Activated CD4-positive, alpha-beta memory T cell treated with anti-CD3 and anti-CD28 coated beads, Interleukin-2, amount 10 ng/mL, durations not matched to agents 7 days and 5 days (primary cell): Measurements from ENCODE around the gene CCDC93. TPM values are rescaled to one million over a fixed set of nuclear protein-coding genes. Genes with fewer than 3 reads are reported as not detected.

Source experiments
- CTCF ChIA-PET: fragments of 350-600 bp; sonication (Branson Sonifier 250); formaldehyde crosslinking; loops from one replicate; lab custom pipeline; 2021; ENCODE audit warnings: antibody characterized with exemption, inconsistent platforms; lab: Charles Lee
- POLR2A ChIA-PET: fragments of 350-600 bp; sonication (Branson Sonifier 250); formaldehyde crosslinking; loops from one replicate; lab custom pipeline; 2021; ENCODE audit warnings: antibody characterized with exemption; lab: Charles Lee
- DNase-seq: peaks from one replicate; pipeline ENCODE4 v3.0.0-alpha.2; 2020
- H3K27ac Mint-ChIP-seq: one replicate; pipeline ENCODE4 v1.8.0; 2021; ENCODE audit warnings: mild to moderate bottlenecking, mixed read lengths
- H3K27me3 Mint-ChIP-seq: one replicate; pipeline ENCODE4 v1.8.0; 2021; ENCODE audit warnings: mixed read lengths
- H3K36me3 Mint-ChIP-seq: one replicate; pipeline ENCODE4 v1.8.0; 2021; ENCODE audit warnings: low read depth, mixed read lengths
- H3K4me1 Mint-ChIP-seq: one replicate; pipeline ENCODE4 v1.8.0; 2021; ENCODE audit warnings: mixed read lengths
- H3K4me3 Mint-ChIP-seq: one replicate; pipeline ENCODE4 v1.8.0; 2021; ENCODE audit warnings: mild to moderate bottlenecking, mixed read lengths
- H3K9me3 Mint-ChIP-seq: one replicate; pipeline ENCODE4 v1.8.0; 2021; ENCODE audit warnings: mixed read lengths
- total RNA-seq, 2 experiments: library from RNA; stranded (reverse); gene quantifications; one replicate each; pipeline ENCODE4 v1.2.3, GENCODE V29; 2021

CCDC93 gene
- total RNA-seq: 10 to 100 TPM; 35.0 to 35.6 TPM

- POLR2A ChIA-PET: interaction anchor here (0.6 to 1.8 kb wide), 8 partner anchors 9 to 199 kb away, joined by 3 to 19 read pairs (median 6); partner anchors contain the start of genes DDX18 and INSIG2
- H3K27ac Mint-ChIP-seq: peak within 1 kb of the TSS; percentile 84
- peaks cover 51% of the 10 kb centered on the region for H3K4me1 Mint-ChIP-seq
Observed at GRCh38 chr2:118013724-118014491, at the start of gene CCDC93. CCDC93 (minus strand) TSS chr2:118014070; CDS start chr2:118013995, 75 bp downstream.

GRCh38 chr2:118062669-118063068 lies 48.8 kb upstream of the CCDC93 start:
- peaks cover 10% of the 10 kb centered on the region for H3K4me1 Mint-ChIP-seq
- CTCF ChIA-PET: interaction anchor here (1.3 to 5.2 kb wide), 2 partner anchors 10 to 16 kb away, joined by 4 to 53 read pairs; no protein-coding TSS in a partner anchor
- POLR2A ChIA-PET: no interaction called here

More at GRCh38 chr2:118013724-118014491, at the start of gene CCDC93:
- CTCF ChIA-PET: interaction anchor here (1.0 to 3.1 kb wide), 7 partner anchors 10 to 199 kb away, joined by 4 to 52 read pairs (median 7); partner anchors contain the start of genes DDX18 and INSIG2
- peak within 1 kb of the TSS; percentile 93 for H3K4me3 Mint-ChIP-seq
- H3K9me3 Mint-ChIP-seq: no peaks in the 10 kb centered on the region
- peak; percentile 88 for DNase-seq
- H3K27me3 Mint-ChIP-seq: peaks cover 4% of the 10 kb centered on the region
- H3K36me3 Mint-ChIP-seq: peaks cover 14% of the 10 kb centered on the region

GRCh38 chr2:118062048-118062447 lies 48.2 kb upstream of the CCDC93 start:
- Mint-ChIP-seq H3K4me1 (peaks cover 10% of the 10 kb centered on the region), H3K36me3 (no peaks in the 10 kb centered on the region), H3K4me3 (no peak overlapping the region), H3K27ac (no peak overlapping the region), H3K9me3 (no peaks in the 10 kb centered on the region), H3K27me3 (peaks cover 25% of the 10 kb centered on the region)
- no peak for DNase-seq
- ChIA-PET CTCF (interaction anchor here (0.8 to 5.2 kb wide), 3 partner anchors 10 to 28 kb away, joined by 3 to 53 read pairs (median 4); no protein-coding TSS in a partner anchor), POLR2A (no interaction called here)

More at GRCh38 chr2:118062669-118063068, 48.8 kb upstream of the CCDC93 start:
- H3K36me3 Mint-ChIP-seq: no peaks in the 10 kb centered on the region
- peaks cover 22% of the 10 kb centered on the region for H3K27me3 Mint-ChIP-seq
- H3K4me3 Mint-ChIP-seq: no peak overlapping the region
- DNase-seq: no peak
- no peaks in the 10 kb centered on the region for H3K9me3 Mint-ChIP-seq
- H3K27ac Mint-ChIP-seq: no peak overlapping the region

- H3K27ac Mint-ChIP-seq: no peak overlapping the region
- H3K4me1 Mint-ChIP-seq: peaks cover 10% of the 10 kb centered on the region
- no peak for DNase-seq
- CTCF ChIA-PET: interaction anchor here (0.8 to 5.2 kb wide), 5 partner anchors 9 to 29 kb away, joined by 3 to 53 read pairs (median 4); no protein-coding TSS in a partner anchor
- H3K36me3 Mint-ChIP-seq: no peaks in the 10 kb centered on the region
- H3K9me3 Mint-ChIP-seq: no peaks in the 10 kb centered on the region
- H3K4me3 Mint-ChIP-seq: no peak overlapping the region
- peaks cover 22% of the 10 kb centered on the region for H3K27me3 Mint-ChIP-seq
- POLR2A ChIA-PET: no interaction called here
Observed at GRCh38 chr2:118061135-118061955, 47.5 kb upstream of the CCDC93 start.

- POLR2A ChIA-PET: no interaction called here
- no peak overlapping the region for H3K4me3 Mint-ChIP-seq
- no peak overlapping the region for H3K27ac Mint-ChIP-seq
Observed at GRCh38 chr2:118059919-118060478, 46.1 kb upstream of the CCDC93 start.

GRCh38 chr2:118058951-118059350 lies 45.1 kb upstream of the CCDC93 start:
- Mint-ChIP-seq H3K36me3 (no peaks in the 10 kb centered on the region), H3K27ac (no peak overlapping the region), H3K4me3 (no peak overlapping the region), H3K27me3 (peaks cover 22% of the 10 kb centered on the region), H3K4me1 (peaks cover 10% of the 10 kb centered on the region), H3K9me3 (no peaks in the 10 kb centered on the region)
- POLR2A ChIA-PET: no interaction called here
- DNase-seq: no peak
- CTCF ChIA-PET: interaction anchor here (1.1 to 5.2 kb wide), 2 partner anchors 13 to 26 kb away, joined by 4 to 53 read pairs; no protein-coding TSS in a partner anchor

More at GRCh38 chr2:118059919-118060478, 46.1 kb upstream of the CCDC93 start:
- Mint-ChIP-seq H3K9me3 (no peaks in the 10 kb centered on the region), H3K27me3 (peaks cover 21% of the 10 kb centered on the region), H3K36me3 (no peaks in the 10 kb centered on the region), H3K4me1 (peaks cover 10% of the 10 kb centered on the region)
- no peak for DNase-seq
- CTCF ChIA-PET: interaction anchor here (1.2 to 5.2 kb wide), 2 partner anchors 14 to 22 kb away, joined by 4 to 53 read pairs; no protein-coding TSS in a partner anchor

- Mint-ChIP-seq H3K27ac (no peak overlapping the region), H3K36me3 (no peaks in the 10 kb centered on the region), H3K4me1 (peaks cover 10% of the 10 kb centered on the region), H3K27me3 (peaks cover 15% of the 10 kb centered on the region), H3K9me3 (no peaks in the 10 kb centered on the region), H3K4me3 (no peak overlapping the region)
- POLR2A ChIA-PET: no interaction called here
- CTCF ChIA-PET: interaction anchor here (1.3 kb wide), 1 partner anchor 10 kb away, joined by 8 read pairs; no protein-coding TSS in a partner anchor
- no peak for DNase-seq
Observed at GRCh38 chr2:118056801-118057200, 42.9 kb upstream of the CCDC93 start.

GRCh38 chr2:118056165-118056534 lies 42.3 kb upstream of the CCDC93 start:
- DNase-seq: no peak
- ChIA-PET POLR2A (no interaction called here), CTCF (interaction anchor here (1.3 to 1.7 kb wide), 2 partner anchors 9 to 113 kb away, joined by 3 to 8 read pairs; no protein-coding TSS in a partner anchor)
- Mint-ChIP-seq H3K4me3 (no peak overlapping the region), H3K36me3 (no peaks in the 10 kb centered on the region), H3K27me3 (peaks cover 15% of the 10 kb centered on the region), H3K9me3 (no peaks in the 10 kb centered on the region), H3K4me1 (peaks cover 8% of the 10 kb centered on the region), H3K27ac (no peak overlapping the region)

GRCh38 chr2:118055512-118056164 lies 41.8 kb upstream of the CCDC93 start:
- H3K27ac Mint-ChIP-seq: no peak overlapping the region
- no peak overlapping the region for H3K4me3 Mint-ChIP-seq
- CTCF ChIA-PET: interaction anchor here (1.3 to 1.7 kb wide), 2 partner anchors 9 to 114 kb away, joined by 3 to 8 read pairs; no protein-coding TSS in a partner anchor
- no peak for DNase-seq
- no peaks in the 10 kb centered on the region for H3K9me3 Mint-ChIP-seq
- POLR2A ChIA-PET: no interaction called here
- H3K36me3 Mint-ChIP-seq: no peaks in the 10 kb centered on the region
- H3K27me3 Mint-ChIP-seq: peaks cover 19% of the 10 kb centered on the region
- peaks cover 7% of the 10 kb centered on the region for H3K4me1 Mint-ChIP-seq

GRCh38 chr2:118054213-118055008 lies 40.5 kb upstream of the CCDC93 start:
- CTCF ChIA-PET: interaction anchor here (1.7 kb wide), 1 partner anchor 115 kb away, joined by 3 read pairs; no protein-coding TSS in a partner anchor
- no peak for DNase-seq
- POLR2A ChIA-PET: no interaction called here
- no peak overlapping the region for H3K4me3 Mint-ChIP-seq
- no peak overlapping the region for H3K27ac Mint-ChIP-seq
- H3K27me3 Mint-ChIP-seq: peaks cover 25% of the 10 kb centered on the region
- H3K4me1 Mint-ChIP-seq: peaks cover 3% of the 10 kb centered on the region
- no peaks in the 10 kb centered on the region for H3K36me3 Mint-ChIP-seq
- H3K9me3 Mint-ChIP-seq: no peaks in the 10 kb centered on the region

- H3K9me3 Mint-ChIP-seq: no peaks in the 10 kb centered on the region
- CTCF ChIA-PET: interaction anchor here (0.6 kb wide), 1 partner anchor 239 kb away, joined by 3 read pairs; the partner anchor contains the start of gene DDX18
- H3K4me1 Mint-ChIP-seq: peaks cover 3% of the 10 kb centered on the region
- no peak overlapping the region for H3K4me3 Mint-ChIP-seq
- H3K36me3 Mint-ChIP-seq: no peaks in the 10 kb centered on the region
- no peak overlapping the region for H3K27ac Mint-ChIP-seq
- POLR2A ChIA-PET: no interaction called here
- DNase-seq: no peak
- H3K27me3 Mint-ChIP-seq: peaks cover 25% of the 10 kb centered on the region
Observed at GRCh38 chr2:118053681-118054080, 39.8 kb upstream of the CCDC93 start.
